ENCODE data around the gene CTNNBIP1.

GRCh38 chr1:9844106-9844505 lies 66.0 kb downstream of the CTNNBIP1 start:
- TF ChIP-seq, protein P1, sequence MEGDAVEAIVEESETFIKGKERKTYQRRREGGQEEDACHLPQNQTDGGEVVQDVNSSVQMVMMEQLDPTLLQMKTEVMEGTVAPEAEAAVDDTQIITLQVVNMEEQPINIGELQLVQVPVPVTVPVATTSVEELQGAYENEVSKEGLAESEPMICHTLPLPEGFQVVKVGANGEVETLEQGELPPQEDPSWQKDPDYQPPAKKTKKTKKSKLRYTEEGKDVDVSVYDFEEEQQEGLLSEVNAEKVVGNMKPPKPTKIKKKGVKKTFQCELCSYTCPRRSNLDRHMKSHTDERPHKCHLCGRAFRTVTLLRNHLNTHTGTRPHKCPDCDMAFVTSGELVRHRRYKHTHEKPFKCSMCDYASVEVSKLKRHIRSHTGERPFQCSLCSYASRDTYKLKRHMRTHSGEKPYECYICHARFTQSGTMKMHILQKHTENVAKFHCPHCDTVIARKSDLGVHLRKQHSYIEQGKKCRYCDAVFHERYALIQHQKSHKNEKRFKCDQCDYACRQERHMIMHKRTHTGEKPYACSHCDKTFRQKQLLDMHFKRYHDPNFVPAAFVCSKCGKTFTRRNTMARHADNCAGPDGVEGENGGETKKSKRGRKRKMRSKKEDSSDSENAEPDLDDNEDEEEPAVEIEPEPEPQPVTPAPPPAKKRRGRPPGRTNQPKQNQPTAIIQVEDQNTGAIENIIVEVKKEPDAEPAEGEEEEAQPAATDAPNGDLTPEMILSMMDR (IDR thresholded peaks at IDR 0.05): no peak
- TF ChIP-seq POLR2A (IDR thresholded peaks at IDR 0.05): no peak
